ENCODE data around the gene NCKAP1.

- TF ChIP-seq CTCF (IDR thresholded peaks at IDR 0.05 in 8 of 11, conservative IDR thresholded peaks at IDR 0.05 in 3 of 11), result no peak
- TF ChIP-seq POLR2A (IDR thresholded peaks at IDR 0.05), result no peak
These were observed 87.7 kb downstream of the NCKAP1 start for GRCh38 chr2:182950546-182950945.
